ENCODE results near the gene ATIC.

- TF ChIP-seq USF1 (IDR thresholded peaks at IDR 0.05) (no peak), TAF1 (IDR thresholded peaks at IDR 0.05; ENCODE audit: low read depth) (no peak), MAX (IDR thresholded peaks at IDR 0.05) (no peak), NFIC (IDR thresholded peaks at IDR 0.05) (no peak), RAD21 (IDR thresholded peaks at IDR 0.05; ENCODE audit: low read depth) (no peak), EP300 (IDR thresholded peaks at IDR 0.05; ENCODE audit: borderline replicate concordance) (no peak), CEBPB (IDR thresholded peaks at IDR 0.05) (no peak), EGR1 (IDR thresholded peaks at IDR 0.05) (no peak), TEAD4 (IDR thresholded peaks at IDR 0.05) (no peak)
- TF ChIP-seq, protein P1, sequence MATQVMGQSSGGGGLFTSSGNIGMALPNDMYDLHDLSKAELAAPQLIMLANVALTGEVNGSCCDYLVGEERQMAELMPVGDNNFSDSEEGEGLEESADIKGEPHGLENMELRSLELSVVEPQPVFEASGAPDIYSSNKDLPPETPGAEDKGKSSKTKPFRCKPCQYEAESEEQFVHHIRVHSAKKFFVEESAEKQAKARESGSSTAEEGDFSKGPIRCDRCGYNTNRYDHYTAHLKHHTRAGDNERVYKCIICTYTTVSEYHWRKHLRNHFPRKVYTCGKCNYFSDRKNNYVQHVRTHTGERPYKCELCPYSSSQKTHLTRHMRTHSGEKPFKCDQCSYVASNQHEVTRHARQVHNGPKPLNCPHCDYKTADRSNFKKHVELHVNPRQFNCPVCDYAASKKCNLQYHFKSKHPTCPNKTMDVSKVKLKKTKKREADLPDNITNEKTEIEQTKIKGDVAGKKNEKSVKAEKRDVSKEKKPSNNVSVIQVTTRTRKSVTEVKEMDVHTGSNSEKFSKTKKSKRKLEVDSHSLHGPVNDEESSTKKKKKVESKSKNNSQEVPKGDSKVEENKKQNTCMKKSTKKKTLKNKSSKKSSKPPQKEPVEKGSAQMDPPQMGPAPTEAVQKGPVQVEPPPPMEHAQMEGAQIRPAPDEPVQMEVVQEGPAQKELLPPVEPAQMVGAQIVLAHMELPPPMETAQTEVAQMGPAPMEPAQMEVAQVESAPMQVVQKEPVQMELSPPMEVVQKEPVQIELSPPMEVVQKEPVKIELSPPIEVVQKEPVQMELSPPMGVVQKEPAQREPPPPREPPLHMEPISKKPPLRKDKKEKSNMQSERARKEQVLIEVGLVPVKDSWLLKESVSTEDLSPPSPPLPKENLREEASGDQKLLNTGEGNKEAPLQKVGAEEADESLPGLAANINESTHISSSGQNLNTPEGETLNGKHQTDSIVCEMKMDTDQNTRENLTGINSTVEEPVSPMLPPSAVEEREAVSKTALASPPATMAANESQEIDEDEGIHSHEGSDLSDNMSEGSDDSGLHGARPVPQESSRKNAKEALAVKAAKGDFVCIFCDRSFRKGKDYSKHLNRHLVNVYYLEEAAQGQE (IDR thresholded peaks at IDR 0.05; ENCODE audit: low read depth): no peak
These were observed 13.0 kb downstream of the ATIC start for GRCh38 chr2:215324811-215325210.

Data from Ishikawa (cell line).